Suprapubic skin (tissue), 4 donors: ENCODE measurements around the gene DAB1.

Experiments used
- CTCF ChIP-seq, 2 donors: fragments of 200-600 bp in 1 of 2; fragments of 450-650 bp in 1 of 2; sonication (generic) in 1 of 2; IDR thresholded peaks; one replicate each; pipeline ENCODE4 v1.5.1; 2016 to 2019; ENCODE audit warnings: antibody characterized with exemption in 2 of 2, mild to moderate bottlenecking in 1 of 2, moderate library complexity in 1 of 2
- EP300 ChIP-seq: sonication (generic); formaldehyde crosslinking; IDR thresholded peaks from one replicate; pipeline ENCODE4 v1.6.1; 2017; ENCODE audit warnings: antibody characterized with exemption
- POLR2AphosphoS5 ChIP-seq, 3 donors: sonication (generic); formaldehyde crosslinking; IDR thresholded peaks; one replicate each; pipeline ENCODE4 v1.6.1; 2017; ENCODE audit warnings: antibody characterized with exemption in 3 of 3

- TF ChIP-seq CTCF (IDR thresholded peaks at IDR 0.05) (no peak), POLR2AphosphoS5 (IDR thresholded peaks at IDR 0.05) (no peak), EP300 (no peak)
These were observed 145.3 kb downstream of the DAB1 start for GRCh38 chr1:57278558-57278957.
